Glomerular endothelial cell (primary cell): ENCODE measurements around the gene ATP13A4. TPM values are rescaled to one million over a fixed set of nuclear protein-coding genes. Genes with fewer than 3 reads are reported as not detected.

ENCODE experiments used
- DNase-seq: peaks from one replicate; pipeline ENCODE4 v3.0.0-alpha.2; 2011; ENCODE audit warnings: low read depth, low spot score; ENCODE audit errors: extremely low read depth
- total RNA-seq: library from RNA; depleted of rRNA; stranded (reverse); fragments of >200 nt; gene quantifications from 2 replicates; pipeline ENCODE4 v1.2.3, GENCODE V29; 2015

Gene ATP13A4
- total RNA-seq, result 0.34 TPM in 1 of 2 replicates, not detected in the other

GRCh38 chr3:193554811-193555210 lies at the start of gene ATP13A4:
TSS of gene ATP13A4 (minus strand) at chr3:193554895. CDS start at chr3:193554799, 96 bp downstream.
- DNase-seq, result no peak

GRCh38 chr3:193599393-193599792 lies 44.7 kb upstream of the ATP13A4 start:
- no peak for DNase-seq

- DNase-seq, result no peak
These were observed 43.5 kb upstream of the ATP13A4 start for GRCh38 chr3:193598202-193598601.

- DNase-seq, result no peak
These were observed 41.3 kb upstream of the ATP13A4 start for GRCh38 chr3:193595939-193596487.

GRCh38 chr3:193594946-193595689 lies 40.4 kb upstream of the ATP13A4 start:
- DNase-seq, result no peak

- DNase-seq, result no peak
These were observed 39.0 kb upstream of the ATP13A4 start for GRCh38 chr3:193593668-193594030.

GRCh38 chr3:193592841-193593667 lies 38.4 kb upstream of the ATP13A4 start, which contains the start of gene OPA1:
TSS of gene OPA1 (plus strand) at chr3:193593208. CDS start at chr3:193593378, 170 bp downstream.
- DNase-seq, result peak; percentile 93

GRCh38 chr3:193590088-193590856 lies 35.6 kb upstream of the ATP13A4 start:
- DNase-seq, result no peak

- DNase-seq, result no peak
These were observed 34.9 kb upstream of the ATP13A4 start for GRCh38 chr3:193589616-193590015.

GRCh38 chr3:193589129-193589528 lies 34.4 kb upstream of the ATP13A4 start:
- no peak for DNase-seq

- no peak for DNase-seq
These were observed 31.8 kb upstream of the ATP13A4 start for GRCh38 chr3:193586526-193586925.

- no peak for DNase-seq
These were observed 30.8 kb upstream of the ATP13A4 start for GRCh38 chr3:193585530-193585929.

GRCh38 chr3:193574488-193575070 lies 19.9 kb upstream of the ATP13A4 start:
- DNase-seq, result no peak

GRCh38 chr3:193573403-193574191 lies 18.9 kb upstream of the ATP13A4 start:
- no peak for DNase-seq

GRCh38 chr3:193572426-193572908 lies 17.8 kb upstream of the ATP13A4 start:
- DNase-seq, result peak; percentile 51

GRCh38 chr3:193569119-193569518 lies 14.4 kb upstream of the ATP13A4 start:
- no peak for DNase-seq

GRCh38 chr3:193564012-193564411 lies 9.3 kb upstream of the ATP13A4 start:
- DNase-seq, result no peak

- DNase-seq, result no peak
These were observed 8.7 kb upstream of the ATP13A4 start for GRCh38 chr3:193563426-193563825.

GRCh38 chr3:193560870-193561269 lies 6.2 kb upstream of the ATP13A4 start:
- no peak for DNase-seq
